Measurements from ENCODE around the gene RELN. TPM values are rescaled to one million over a fixed set of nuclear protein-coding genes. Genes with fewer than 3 reads are reported as not detected.

RELN gene
- total RNA-seq, 2 experiments from 2014 or later, result not detected

DNA sequence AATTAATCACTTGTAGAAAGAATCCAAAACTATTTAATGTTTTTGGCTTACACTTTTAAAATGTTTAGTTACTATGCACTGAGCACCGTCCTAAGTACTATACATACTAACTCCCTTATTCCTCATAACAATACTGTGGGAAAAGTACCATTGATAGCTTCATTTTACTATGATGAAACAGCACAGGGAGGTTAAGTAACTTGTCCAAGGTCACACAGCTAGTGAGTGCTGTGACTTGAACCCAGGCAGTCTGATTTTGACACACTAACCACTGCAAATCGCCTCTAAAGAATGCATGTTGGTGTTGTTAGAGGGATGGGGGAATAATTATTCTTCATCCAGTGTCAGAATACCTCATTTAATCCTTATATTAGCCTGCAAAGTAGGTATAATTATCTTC, 1.9 kb upstream of the RELN start:
- Mint-ChIP-seq H3K4me3 (no peak overlapping the region), H3K27me3 (peaks cover 52% of the 10 kb centered on the region), H3K4me1 (ENCODE audit: low read depth) (peaks cover 6% of the 10 kb centered on the region), H3K9me3 (no peaks in the 10 kb centered on the region), H3K36me3 (ENCODE audit: low read depth) (no peaks in the 10 kb centered on the region), H3K27ac (no peak overlapping the region)
- TF ChIP-seq, protein P1, sequence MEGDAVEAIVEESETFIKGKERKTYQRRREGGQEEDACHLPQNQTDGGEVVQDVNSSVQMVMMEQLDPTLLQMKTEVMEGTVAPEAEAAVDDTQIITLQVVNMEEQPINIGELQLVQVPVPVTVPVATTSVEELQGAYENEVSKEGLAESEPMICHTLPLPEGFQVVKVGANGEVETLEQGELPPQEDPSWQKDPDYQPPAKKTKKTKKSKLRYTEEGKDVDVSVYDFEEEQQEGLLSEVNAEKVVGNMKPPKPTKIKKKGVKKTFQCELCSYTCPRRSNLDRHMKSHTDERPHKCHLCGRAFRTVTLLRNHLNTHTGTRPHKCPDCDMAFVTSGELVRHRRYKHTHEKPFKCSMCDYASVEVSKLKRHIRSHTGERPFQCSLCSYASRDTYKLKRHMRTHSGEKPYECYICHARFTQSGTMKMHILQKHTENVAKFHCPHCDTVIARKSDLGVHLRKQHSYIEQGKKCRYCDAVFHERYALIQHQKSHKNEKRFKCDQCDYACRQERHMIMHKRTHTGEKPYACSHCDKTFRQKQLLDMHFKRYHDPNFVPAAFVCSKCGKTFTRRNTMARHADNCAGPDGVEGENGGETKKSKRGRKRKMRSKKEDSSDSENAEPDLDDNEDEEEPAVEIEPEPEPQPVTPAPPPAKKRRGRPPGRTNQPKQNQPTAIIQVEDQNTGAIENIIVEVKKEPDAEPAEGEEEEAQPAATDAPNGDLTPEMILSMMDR (IDR thresholded peaks at IDR 0.05), result no peak
- Histone ChIP-seq H3K27ac (ENCODE audit: low read depth in 1 of 2, low read length in 2 of 2) (no peak overlapping the region), H3K27me3 (ENCODE audit: control insufficient read depth in 1 of 2, insufficient read depth in 2 of 2, low read length in 2 of 2) (peaks cover 26 to 53% of the 10 kb centered on the region in 2 experiments), H3K4me1 (ENCODE audit: insufficient read depth, low read length) (peaks cover 5% of the 10 kb centered on the region), H3K9me3 (ENCODE audit: control insufficient read depth in 1 of 2, insufficient read depth in 1 of 2, low read length in 2 of 2) (peaks cover 0 to 7% of the 10 kb centered on the region in 2 experiments), H3K4me3 (ENCODE audit: low read length) (no peak overlapping the region), H3K36me3 (ENCODE audit: insufficient read depth, low read length) (no peaks in the 10 kb centered on the region)
- ChIA-PET POLR2A (no interaction called here), CTCF (no interaction called here)
- intact Hi-C loops (cut with DNase I, micrococcal nuclease), result no loop called here
- ATAC-seq (ENCODE audit: poor library complexity) (no peak), DNase-seq (no peak)

DNA sequence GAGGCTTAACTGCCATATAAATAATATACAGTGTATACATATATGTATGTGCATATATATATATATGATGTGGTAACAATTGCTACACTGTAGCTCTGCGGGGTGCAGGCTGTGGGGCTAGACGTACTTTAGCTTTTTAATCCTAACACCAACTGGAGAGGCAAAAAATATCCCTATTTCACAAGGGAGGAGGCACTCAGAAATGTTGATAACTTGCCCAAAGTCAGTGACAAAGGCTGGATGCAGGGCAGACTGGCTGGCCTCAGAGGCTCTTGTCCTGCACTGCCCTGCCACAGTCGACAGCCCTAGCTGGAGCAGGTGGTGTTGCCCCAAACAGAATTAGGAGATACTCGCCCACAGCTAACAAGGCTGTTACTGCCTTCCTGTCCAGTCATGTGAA, 1.5 kb upstream of the RELN start:
- Mint-ChIP-seq H3K9me3 (no peaks in the 10 kb centered on the region), H3K4me1 (ENCODE audit: low read depth) (peaks cover 6% of the 10 kb centered on the region), H3K27me3 (peaks cover 52% of the 10 kb centered on the region), H3K4me3 (no peak overlapping the region), H3K27ac (no peak overlapping the region), H3K36me3 (ENCODE audit: low read depth) (no peaks in the 10 kb centered on the region)
- Histone ChIP-seq H3K27me3 (ENCODE audit: control insufficient read depth in 1 of 2, insufficient read depth in 2 of 2, low read length in 2 of 2) (peaks cover 26 to 53% of the 10 kb centered on the region in 2 experiments), H3K9me3 (ENCODE audit: control insufficient read depth in 1 of 2, insufficient read depth in 1 of 2, low read length in 2 of 2) (peaks cover 0 to 7% of the 10 kb centered on the region in 2 experiments), H3K4me1 (ENCODE audit: insufficient read depth, low read length) (peaks cover 5% of the 10 kb centered on the region), H3K4me3 (ENCODE audit: low read length) (no peak overlapping the region), H3K27ac (ENCODE audit: low read depth in 1 of 2, low read length in 2 of 2) (no peak overlapping the region), H3K36me3 (ENCODE audit: insufficient read depth, low read length) (no peaks in the 10 kb centered on the region)
- ATAC-seq (ENCODE audit: poor library complexity) (no peak), DNase-seq (no peak)
- CTCF ChIA-PET, result no interaction called here
- intact Hi-C loops (cut with DNase I, micrococcal nuclease), result no loop called here
- TF ChIP-seq, protein P1 (IDR thresholded peaks at IDR 0.05), result no peak
- POLR2A ChIA-PET, result no interaction called here

DNA sequence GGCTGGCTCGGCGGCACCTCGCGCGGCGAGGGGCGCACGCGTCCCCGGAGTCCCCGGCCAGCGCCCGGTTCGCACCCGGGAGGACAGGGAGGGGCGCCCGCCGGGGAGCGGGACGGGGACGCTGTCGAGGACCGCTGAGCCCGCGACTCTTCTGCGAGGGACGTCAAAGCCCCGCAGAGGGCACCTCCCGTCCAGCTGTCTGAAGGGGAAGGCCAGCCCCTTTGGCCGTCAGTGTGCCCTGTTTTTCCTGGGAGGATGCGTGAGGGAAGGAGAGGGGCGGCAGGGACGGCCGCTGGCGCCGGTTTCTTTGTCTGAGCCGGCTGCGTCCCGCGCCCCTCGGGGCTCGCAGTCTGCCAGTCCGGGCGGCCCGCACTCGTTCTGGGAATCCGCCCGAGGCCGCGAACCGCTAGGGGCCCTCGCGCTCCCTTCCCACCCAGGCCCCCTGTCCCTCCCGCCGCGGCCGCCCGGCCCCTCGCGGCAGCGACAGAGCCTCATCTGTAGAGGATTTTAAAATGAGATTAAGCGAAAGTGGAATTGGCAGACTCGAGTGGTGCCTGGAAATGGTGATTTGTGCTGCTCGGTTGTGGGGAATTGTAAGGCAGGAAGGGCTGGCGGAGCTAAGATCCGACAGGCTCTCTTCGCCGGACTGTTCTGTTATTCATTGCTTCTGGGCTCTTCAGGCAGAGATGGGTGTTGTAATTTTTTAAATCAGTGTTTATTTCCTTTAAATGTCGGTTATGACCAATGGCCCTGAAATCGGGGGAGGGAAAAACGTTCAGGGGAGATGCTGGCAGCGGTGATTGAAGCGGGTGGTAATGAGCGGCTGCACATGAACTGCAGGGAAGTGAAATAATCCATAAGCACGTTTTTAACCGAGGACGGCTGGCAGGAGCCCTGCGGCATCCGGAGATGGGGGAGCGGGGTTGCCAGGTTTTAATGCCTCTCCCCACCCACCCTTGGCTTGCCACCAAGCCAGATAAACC, 618 bp upstream of the RELN start:
- H3K4me3 ChIP-seq (ENCODE audit: low read length), result no peak overlapping the region

More for the DNA sequence above, 618 bp upstream of the RELN start:
- Histone ChIP-seq H3K9me3 (ENCODE audit: control insufficient read depth in 1 of 2, insufficient read depth in 1 of 2, low read length in 2 of 2) (peaks cover 0 to 7% of the 10 kb centered on the region in 2 experiments), H3K36me3 (ENCODE audit: insufficient read depth, low read length) (no peaks in the 10 kb centered on the region), H3K27me3 (ENCODE audit: control insufficient read depth in 1 of 2, insufficient read depth in 2 of 2, low read length in 2 of 2) (peaks cover 26 to 53% of the 10 kb centered on the region in 2 experiments), H3K4me1 (ENCODE audit: insufficient read depth, low read length) (peaks cover 5% of the 10 kb centered on the region), H3K27ac (ENCODE audit: low read depth in 1 of 2, low read length in 2 of 2) (no peak overlapping the region)
- TF ChIP-seq, protein P1 (IDR thresholded peaks at IDR 0.05), result no peak
- ChIA-PET CTCF (no interaction called here), POLR2A (no interaction called here)
- Mint-ChIP-seq H3K27me3 (peaks cover 57% of the 10 kb centered on the region), H3K4me3 (peak overlapping the region; percentile 3), H3K27ac (no peak overlapping the region), H3K36me3 (ENCODE audit: low read depth) (no peaks in the 10 kb centered on the region), H3K4me1 (ENCODE audit: low read depth) (peaks cover 6% of the 10 kb centered on the region), H3K9me3 (no peaks in the 10 kb centered on the region)
- DNase-seq (no peak), ATAC-seq (ENCODE audit: poor library complexity) (no peak)
- intact Hi-C loops (cut with DNase I, micrococcal nuclease), result no loop called here

Data from CD4-positive, alpha-beta T cell (primary cell).